Measurements from ENCODE around the gene STRN.
"Not testable (repeated sequence)": the region's sequence is repeated elsewhere in the genome, so short reads cannot be mapped to it uniquely, and the experiment has no call there.

The STRN gene, protein sequence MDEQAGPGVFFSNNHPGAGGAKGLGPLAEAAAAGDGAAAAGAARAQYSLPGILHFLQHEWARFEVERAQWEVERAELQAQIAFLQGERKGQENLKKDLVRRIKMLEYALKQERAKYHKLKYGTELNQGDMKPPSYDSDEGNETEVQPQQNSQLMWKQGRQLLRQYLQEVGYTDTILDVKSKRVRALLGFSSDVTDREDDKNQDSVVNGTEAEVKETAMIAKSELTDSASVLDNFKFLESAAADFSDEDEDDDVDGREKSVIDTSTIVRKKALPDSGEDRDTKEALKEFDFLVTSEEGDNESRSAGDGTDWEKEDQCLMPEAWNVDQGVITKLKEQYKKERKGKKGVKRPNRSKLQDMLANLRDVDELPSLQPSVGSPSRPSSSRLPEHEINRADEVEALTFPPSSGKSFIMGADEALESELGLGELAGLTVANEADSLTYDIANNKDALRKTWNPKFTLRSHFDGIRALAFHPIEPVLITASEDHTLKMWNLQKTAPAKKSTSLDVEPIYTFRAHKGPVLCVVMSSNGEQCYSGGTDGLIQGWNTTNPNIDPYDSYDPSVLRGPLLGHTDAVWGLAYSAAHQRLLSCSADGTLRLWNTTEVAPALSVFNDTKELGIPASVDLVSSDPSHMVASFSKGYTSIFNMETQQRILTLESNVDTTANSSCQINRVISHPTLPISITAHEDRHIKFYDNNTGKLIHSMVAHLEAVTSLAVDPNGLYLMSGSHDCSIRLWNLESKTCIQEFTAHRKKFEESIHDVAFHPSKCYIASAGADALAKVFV

GRCh38 chr2:36966370-36967235 lies at the start of gene STRN:
Gene STRN (minus strand): TSS chr2:36966536. CDS start chr2:36966463, 73 bp downstream.
- no peak for DNase-seq (ENCODE audit: low read depth, low spot score)

DNA sequence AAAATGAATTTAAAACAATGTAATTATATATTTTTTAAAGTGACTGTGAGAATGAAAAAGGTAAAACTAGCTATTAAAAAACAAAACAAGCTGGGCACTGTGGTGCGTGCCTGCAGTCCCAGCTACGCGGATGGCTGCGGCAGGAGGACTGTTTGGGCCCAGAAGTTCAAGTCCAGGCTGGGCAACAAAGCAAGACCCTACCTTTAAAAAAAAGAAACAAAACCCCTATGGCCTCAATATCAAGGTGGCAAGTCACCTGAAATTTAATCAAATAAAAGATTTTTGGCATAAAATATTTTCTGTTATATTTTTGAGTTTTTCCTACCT lies 46.9 kb upstream of the STRN start:
- no peak for DNase-seq (ENCODE audit: low read depth, low spot score)

- no peak for DNase-seq (ENCODE audit: low read depth, low spot score)
These were observed 44.8 kb upstream of the STRN start for GRCh38 chr2:37011130-37011529.

DNA sequence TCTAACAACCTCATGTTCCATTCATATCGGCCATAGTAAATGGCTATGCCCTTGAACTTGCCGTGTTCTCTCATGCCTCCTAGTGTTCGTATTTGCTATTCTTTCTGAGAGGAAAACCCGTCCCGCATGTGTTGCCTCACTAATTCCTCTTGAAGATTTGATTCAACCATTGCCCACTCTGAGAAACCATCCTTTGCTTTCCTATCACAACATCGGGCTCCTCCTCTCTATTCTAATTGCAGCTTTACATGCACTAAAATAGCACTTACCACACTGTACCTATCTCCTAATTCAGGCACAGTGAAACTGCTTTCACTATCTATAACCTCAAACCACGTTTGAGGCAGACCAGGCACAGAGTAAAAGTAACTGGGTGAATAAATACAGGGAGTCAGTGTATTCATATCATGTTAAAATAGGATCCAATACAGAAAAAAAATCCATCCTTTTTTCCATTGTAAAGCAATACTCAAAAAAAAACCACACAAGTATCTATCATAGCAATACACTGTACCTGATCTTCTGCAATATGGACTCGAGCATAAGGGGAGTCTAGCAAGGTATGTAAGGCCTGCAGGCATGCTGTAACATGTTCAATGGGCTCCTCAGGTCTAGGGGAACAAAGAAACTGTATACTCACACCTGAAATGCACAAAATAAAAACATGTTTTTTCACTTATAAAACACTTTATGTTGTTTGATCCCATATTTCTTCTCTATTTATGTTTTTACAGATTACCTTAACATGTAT lies 39.0 kb upstream of the STRN start:
- DNase-seq (ENCODE audit: low read depth, low spot score), result no peak

- no peak for DNase-seq (ENCODE audit: low read depth, low spot score)
These were observed 34.7 kb upstream of the STRN start for GRCh38 chr2:37000988-37001556.

DNA sequence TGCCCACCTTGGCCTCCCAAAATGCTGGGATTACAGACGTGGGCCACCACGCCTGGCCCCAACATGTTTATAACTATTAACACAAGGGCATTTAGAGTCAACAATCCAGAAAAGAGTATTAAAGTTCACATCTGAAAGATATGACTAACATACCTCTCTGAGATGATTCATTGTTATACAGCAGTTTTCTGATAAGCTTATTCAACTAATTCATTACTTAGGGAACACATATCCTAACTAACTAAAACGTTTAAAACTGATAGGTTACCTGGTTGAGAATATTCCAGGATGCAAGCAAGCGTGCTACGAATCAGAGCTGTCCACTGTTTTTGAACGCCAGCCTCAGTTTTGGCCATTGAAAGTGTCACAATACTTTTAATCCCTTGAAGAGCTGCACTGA lies 34.0 kb upstream of the STRN start:
- no peak for DNase-seq (ENCODE audit: low read depth, low spot score)

DNA sequence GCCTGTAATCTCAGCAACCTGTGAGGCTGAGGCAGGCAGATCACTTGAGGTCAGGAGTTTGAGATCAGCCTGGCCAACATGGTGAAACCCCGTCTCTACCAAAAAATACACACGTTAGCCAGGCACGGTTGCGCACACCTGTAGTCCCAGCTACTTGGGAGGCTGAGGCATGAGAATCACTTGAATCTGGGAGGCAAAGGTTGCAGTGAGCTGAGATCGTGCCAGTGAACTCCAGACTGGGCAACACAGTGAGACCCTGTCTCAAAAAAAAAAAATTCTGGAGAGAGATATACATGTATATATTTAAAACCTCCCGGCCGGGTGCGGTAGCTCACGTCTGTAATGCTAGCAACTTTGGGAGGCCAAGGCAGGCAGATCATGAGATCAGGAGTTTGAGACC lies 33.1 kb upstream of the STRN start:
- DNase-seq (ENCODE audit: low read depth, low spot score), result not testable (repeated sequence)

DNA sequence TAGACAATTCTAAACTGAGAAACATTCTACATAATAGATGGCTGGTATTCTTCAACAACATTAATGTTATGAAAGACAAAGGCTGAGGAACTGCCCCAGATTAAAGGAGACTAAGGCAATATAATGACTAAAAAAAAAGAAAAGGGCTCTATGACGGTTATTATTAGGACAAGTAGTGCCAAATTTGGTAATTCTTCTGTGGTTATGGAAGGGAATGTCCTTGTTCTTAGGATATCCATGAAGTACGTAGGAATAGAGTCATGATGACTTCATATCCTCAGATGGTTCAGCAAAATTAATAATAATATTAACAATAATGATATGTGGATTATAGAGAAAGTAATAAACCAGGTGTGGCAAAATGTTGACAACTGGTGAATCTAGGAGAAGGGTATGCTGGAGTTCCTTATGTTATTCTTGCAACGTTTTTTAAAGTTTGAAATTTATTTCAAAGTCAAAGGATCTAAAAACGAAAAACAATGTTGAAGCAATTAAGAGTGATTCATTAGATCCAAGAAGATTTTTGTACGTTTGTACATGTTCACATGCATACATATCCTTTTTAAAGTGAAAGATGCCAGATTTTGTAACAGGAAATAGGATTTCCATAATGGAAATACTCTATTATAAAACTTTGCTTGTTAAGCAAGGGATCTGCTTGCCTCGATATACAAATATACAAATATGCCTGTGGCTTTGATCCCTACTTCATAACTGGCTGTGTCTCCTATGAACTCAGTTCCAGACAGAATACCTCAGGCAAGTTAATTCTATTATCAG lies 27.7 kb upstream of the STRN start:
- DNase-seq (ENCODE audit: low read depth, low spot score), result no peak

DNA sequence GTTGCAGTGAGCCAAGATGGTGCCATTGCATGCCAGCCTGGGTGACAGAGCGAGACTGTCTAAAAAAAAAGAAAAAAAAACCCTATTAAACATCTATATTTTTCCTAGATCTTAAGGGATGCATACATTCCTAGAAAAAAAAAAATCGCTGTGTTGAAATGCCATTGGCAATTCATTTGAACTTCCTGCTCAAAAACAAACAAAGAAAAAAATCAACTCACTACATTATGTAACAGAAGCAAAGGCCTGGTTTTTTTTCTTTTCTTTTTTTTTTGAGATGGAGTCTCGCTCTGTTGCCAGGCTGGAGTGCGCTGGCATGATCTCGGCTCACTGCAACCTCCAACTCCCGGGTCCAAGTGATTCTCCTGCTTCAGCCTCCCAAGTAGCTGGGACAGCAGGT lies 21.7 kb upstream of the STRN start:
- DNase-seq (ENCODE audit: low read depth, low spot score), result no peak

DNA sequence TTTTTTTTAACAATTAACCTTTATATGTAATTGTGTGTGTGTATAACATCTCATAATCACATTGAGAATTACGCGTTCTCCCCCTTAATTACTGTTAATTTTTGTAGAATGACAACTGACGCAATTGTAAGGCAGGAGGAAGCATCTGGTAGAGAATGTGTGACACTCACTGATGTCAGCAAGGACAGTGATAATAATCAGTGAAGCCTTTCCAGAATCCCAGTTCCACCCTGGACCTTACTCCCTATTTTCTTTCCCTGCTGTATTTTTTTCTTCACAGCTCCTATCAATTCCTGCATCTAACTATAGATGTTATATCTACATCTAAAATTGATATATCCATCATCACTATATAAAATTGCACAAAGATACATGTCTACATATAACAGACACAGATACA lies 16.1 kb upstream of the STRN start:
- DNase-seq (ENCODE audit: low read depth, low spot score), result no peak

DNA sequence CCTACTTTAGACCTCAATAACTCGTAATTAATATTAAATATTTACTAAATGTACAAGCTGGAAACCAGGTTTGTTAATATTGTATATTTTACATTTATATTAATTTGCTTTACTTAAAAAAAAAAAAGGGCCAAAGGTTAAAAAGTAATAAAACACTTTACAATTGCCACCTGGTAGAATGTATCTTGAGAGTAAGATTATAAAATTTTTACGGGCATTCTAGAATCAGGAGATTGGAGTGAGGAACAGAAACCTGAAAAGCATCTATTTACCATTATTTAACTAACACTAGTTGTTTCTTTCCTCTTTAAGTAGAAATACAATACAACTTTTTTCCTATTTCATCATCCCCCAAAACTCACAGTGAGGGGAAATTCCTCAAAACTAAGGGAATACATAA lies 15.6 kb upstream of the STRN start:
- DNase-seq (ENCODE audit: low read depth, low spot score), result no peak

GRCh38 chr2:36979007-36979406 lies 12.7 kb upstream of the STRN start:
- not testable (repeated sequence) for DNase-seq (ENCODE audit: low read depth, low spot score)

- no peak for DNase-seq (ENCODE audit: low read depth, low spot score)
These were observed 9.7 kb upstream of the STRN start for GRCh38 chr2:36976065-36976464.

GRCh38 chr2:36975306-36975705 lies 9.0 kb upstream of the STRN start:
- no peak for DNase-seq (ENCODE audit: low read depth, low spot score)

- no peak for DNase-seq (ENCODE audit: low read depth, low spot score)
These were observed 7.0 kb upstream of the STRN start for GRCh38 chr2:36973320-36973719.

DNA sequence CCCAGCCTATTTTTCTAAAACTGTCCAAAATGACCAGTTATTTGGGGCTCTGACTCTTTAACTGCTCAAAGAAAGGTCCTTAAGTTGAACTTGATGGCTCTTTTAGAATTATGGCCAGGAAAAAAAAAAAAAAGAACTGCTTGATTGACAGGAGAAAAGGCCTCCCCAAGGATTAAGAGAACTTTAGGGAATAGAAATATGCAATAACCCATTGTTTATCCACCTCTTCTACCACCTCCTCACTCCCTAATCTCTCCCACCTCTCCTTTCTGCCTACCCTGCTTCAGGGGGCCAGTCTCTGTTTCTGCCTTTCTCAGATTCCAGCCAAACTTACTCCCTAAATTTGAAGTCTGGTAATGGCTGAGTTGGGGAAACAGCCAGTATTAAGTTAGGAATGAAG lies 5.7 kb upstream of the STRN start:
- DNase-seq (ENCODE audit: low read depth, low spot score), result no peak

DNA sequence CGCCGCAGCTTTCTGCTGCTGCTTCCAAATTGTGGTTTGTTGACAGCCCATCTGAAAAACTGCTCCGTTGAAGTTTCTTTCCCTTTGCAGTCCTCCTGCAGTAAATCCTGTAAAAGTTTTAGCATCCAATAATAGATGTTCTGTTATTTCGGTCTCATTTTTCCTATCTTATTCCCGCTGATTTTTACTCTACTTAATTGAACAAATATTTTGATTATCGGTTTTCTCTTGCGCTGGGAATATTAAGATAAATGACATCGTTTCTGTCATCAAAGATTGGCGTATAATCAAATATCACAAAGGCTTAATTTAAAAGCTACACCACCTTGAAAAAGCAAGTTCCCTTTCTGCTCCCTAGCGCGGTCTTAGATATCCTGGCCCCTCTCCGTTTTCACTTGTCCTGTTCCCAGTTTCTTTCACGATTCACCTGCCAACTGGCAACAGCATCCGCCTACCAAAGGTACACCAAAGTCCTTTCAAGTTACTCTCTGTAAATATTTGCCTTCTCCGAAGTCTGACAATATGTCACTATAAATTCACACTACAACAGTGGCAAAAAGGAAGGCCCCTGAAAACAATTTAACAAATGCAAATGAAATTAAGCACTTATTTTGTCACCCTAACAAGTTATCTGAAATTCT lies 1.0 kb upstream of the STRN start:
- DNase-seq (ENCODE audit: low read depth, low spot score), result no peak

DNA sequence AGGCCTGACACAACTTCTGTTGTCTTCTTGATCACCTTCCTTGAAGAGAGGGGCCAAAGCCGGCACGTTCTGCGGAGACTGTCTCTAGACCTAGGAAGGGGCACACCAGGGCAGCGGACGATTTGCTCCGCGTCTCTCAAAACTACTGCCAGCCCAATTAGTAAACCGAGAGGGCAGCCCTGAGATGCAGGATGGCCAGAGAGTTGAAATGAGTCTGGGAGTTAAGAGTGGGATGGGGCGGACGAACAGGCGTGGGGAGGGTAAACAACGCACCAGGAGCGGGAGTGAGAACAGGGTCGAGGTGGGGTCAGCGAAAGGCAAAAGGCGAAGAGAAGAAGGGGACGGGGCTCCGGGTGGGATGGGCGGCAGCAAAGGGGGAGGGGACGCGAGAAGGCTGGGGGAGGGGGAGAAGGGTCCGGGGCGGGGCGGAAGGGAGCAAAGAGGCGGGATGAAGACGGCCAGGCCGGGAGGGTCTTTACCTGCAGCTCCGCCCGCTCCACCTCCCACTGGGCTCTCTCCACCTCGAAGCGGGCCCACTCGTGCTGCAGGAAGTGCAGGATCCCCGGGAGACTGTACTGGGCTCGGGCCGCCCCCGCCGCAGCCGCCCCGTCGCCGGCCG lies 476 bp downstream of the STRN start:
- no peak for DNase-seq (ENCODE audit: low read depth, low spot score)

DNA sequence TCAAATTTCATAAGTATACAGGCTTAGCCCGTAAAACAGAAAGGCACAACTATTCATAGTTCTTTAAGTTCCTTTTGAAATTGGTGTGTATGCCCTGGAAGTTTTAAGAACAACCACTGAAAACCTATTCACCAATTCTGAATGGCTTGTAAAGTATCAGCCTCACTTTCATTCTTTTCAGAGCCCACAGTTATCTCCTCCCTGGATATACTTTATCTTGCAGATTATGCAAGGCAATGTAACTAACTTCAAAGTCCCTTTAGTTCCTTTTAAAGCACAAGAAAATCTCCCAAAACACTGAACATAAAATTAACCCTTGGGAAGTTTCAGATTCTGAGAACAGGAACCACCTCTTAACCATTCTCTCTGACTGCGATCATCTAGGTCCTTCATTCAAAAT lies 1.1 kb downstream of the STRN start:
- no peak for DNase-seq (ENCODE audit: low read depth, low spot score)
